Lower lobe of right lung (tissue), 2 donors: ENCODE data around the gene ENPP6. TPM values are rescaled to one million over a fixed set of nuclear protein-coding genes. Genes with fewer than 3 reads are reported as not detected.
A peak's percentile ranks its signal among the peaks of the same experiment; 100 is the strongest.

ENCODE experiments used
- ATAC-seq, 2 donors: fragments of 200-7000 bp; cut with Tn5 transposase; one replicate each; pipeline ENCODE4 v1.9.1; 2020 to 2022; ENCODE audit warnings: mild to moderate bottlenecking in 2 of 2, moderate library complexity in 2 of 2
- DNase-seq: peaks from one replicate; pipeline ENCODE4 v3.0.0-alpha.2; 2020
- H3K27ac ChIP-seq: fragments of 200-600 bp; one replicate; pipeline ENCODE4 v1.8.0; 2022
- H3K27me3 ChIP-seq: fragments of 200-600 bp; one replicate; pipeline ENCODE4 v1.8.0; 2022; ENCODE audit warnings: low read depth
- H3K36me3 ChIP-seq: fragments of 200-600 bp; one replicate; pipeline ENCODE4 v1.8.0; 2022; ENCODE audit warnings: mild to moderate bottlenecking
- H3K4me1 ChIP-seq: fragments of 200-600 bp; one replicate; pipeline ENCODE4 v1.8.0; 2022
- H3K4me3 ChIP-seq: fragments of 200-600 bp; one replicate; pipeline ENCODE4 v1.8.0; 2022; ENCODE audit warnings: mild to moderate bottlenecking
- H3K9me3 ChIP-seq: fragments of 200-600 bp; one replicate; pipeline ENCODE4 v1.8.0; 2022
- intact Hi-C: fragments of 100-400 bp; cut with DNase I; formaldehyde crosslinking; loops from one replicate; pipeline ENCODE4 v1.11.0; 2022
- total RNA-seq: library from RNA; stranded (reverse); fragmentation: NEBNext Ultra II Directional; extraction: Animal tissue kit (Norgen Biotek cat#: 25700); gene quantifications from one replicate; pipeline ENCODE4 v1.2.1, GENCODE V29; 2021
- TF ChIP-seq, protein P1 (sequence below): fragments of 200-600 bp; IDR thresholded peaks from one replicate; pipeline ENCODE4 v1.8.0; 2022; ENCODE audit warnings: antibody characterized with exemption, mild to moderate bottlenecking
- donor health status: DM: no; HTN: yes; CAD: no; lungs with severe emphysema.

ENPP6 gene
- total RNA-seq, 1 donor from 2014 or later: 0.74 TPM

- Histone ChIP-seq H3K9me3 (no peaks in the 10 kb centered on the region), H3K4me3 (no peak overlapping the region), H3K36me3 (no peaks in the 10 kb centered on the region), H3K4me1 (peaks cover 28% of the 10 kb centered on the region), H3K27ac (no peak overlapping the region), H3K27me3 (no peaks in the 10 kb centered on the region)
- DNase-seq (no peak), ATAC-seq (no peak)
- intact Hi-C loops: no loop called here
- TF ChIP-seq, protein P1, sequence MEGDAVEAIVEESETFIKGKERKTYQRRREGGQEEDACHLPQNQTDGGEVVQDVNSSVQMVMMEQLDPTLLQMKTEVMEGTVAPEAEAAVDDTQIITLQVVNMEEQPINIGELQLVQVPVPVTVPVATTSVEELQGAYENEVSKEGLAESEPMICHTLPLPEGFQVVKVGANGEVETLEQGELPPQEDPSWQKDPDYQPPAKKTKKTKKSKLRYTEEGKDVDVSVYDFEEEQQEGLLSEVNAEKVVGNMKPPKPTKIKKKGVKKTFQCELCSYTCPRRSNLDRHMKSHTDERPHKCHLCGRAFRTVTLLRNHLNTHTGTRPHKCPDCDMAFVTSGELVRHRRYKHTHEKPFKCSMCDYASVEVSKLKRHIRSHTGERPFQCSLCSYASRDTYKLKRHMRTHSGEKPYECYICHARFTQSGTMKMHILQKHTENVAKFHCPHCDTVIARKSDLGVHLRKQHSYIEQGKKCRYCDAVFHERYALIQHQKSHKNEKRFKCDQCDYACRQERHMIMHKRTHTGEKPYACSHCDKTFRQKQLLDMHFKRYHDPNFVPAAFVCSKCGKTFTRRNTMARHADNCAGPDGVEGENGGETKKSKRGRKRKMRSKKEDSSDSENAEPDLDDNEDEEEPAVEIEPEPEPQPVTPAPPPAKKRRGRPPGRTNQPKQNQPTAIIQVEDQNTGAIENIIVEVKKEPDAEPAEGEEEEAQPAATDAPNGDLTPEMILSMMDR: no peak
Measured at GRCh38 chr4:184153781-184154180, 63.9 kb downstream of the ENPP6 start.

DNA sequence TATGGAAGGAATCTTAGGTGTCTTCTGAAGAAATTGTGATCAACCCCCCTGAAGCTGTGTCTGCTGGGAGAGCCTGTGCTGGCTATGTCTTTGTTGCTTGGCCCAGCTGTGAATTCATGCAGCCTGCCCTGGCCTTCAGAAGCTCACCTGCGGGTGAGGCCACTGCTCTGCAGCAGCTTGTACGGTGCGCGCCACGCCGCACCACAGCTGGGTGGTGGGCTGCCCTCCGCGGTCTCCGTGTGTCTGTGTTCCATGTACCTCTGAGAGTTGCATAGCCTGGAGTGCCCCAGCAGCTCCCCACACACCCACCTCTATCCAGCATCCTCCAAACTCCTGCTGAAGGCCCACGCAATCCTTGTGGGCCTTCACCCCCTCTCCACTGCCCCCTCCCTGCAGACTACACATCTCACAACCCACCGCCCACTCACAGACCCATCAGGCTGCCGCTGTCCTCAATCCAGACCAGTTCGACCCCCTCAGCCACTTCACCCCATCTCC is 65.6 kb downstream of the ENPP6 start:
- H3K27ac ChIP-seq: no peak overlapping the region
- TF ChIP-seq, protein P1: no peak
- H3K9me3 ChIP-seq: no peaks in the 10 kb centered on the region
- intact Hi-C loops: no loop called here
- H3K4me1 ChIP-seq: peaks cover 33% of the 10 kb centered on the region
- DNase-seq: no peak
- ATAC-seq: no peak
- no peak overlapping the region for H3K4me3 ChIP-seq
- H3K27me3 ChIP-seq: no peaks in the 10 kb centered on the region
- no peaks in the 10 kb centered on the region for H3K36me3 ChIP-seq

DNA sequence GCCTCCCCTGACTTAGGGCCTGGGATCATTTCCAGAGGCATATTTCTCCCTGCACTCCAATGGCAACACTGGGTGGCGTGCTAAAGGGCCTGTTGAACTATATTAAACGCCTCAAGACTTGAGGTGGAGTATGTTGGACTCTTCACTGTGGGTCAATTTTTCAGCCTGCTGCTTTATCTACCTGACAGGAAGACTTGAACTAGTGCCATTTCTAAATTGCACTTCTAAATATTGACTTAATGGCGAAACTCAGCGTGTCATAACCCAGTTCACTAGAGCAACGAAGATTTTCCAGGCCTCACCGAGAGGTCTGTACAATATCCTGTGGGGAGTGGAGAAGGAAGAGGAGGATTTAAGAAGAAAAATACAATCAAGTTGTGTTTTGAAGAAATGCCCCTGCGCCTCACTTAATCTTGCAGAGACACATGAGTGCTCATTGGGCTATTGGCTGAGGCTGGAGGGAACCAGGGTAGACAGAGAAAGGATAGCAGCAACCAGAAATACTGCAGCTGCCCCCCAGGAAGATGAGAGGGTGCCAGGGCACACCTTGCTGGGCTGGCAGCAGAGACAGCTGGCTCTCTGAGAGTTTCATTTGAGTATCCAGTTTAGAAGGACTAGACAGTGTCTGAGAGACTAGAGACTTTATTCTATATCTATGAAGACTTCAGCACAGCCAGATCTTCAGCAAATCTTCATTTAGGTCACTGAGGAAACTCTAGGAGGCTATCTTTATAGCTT is 67.4 kb downstream of the ENPP6 start:
- no peaks in the 10 kb centered on the region for H3K27me3 ChIP-seq
- no peak for DNase-seq
- H3K4me1 ChIP-seq: peaks cover 22% of the 10 kb centered on the region
- H3K4me3 ChIP-seq: no peak overlapping the region
- TF ChIP-seq, protein P1: no peak
- H3K36me3 ChIP-seq: no peaks in the 10 kb centered on the region
- peak; percentile 83 to 88 for ATAC-seq
- H3K27ac ChIP-seq: peak overlapping the region; percentile 73
- H3K9me3 ChIP-seq: no peaks in the 10 kb centered on the region
- intact Hi-C loops: no loop called here

DNA sequence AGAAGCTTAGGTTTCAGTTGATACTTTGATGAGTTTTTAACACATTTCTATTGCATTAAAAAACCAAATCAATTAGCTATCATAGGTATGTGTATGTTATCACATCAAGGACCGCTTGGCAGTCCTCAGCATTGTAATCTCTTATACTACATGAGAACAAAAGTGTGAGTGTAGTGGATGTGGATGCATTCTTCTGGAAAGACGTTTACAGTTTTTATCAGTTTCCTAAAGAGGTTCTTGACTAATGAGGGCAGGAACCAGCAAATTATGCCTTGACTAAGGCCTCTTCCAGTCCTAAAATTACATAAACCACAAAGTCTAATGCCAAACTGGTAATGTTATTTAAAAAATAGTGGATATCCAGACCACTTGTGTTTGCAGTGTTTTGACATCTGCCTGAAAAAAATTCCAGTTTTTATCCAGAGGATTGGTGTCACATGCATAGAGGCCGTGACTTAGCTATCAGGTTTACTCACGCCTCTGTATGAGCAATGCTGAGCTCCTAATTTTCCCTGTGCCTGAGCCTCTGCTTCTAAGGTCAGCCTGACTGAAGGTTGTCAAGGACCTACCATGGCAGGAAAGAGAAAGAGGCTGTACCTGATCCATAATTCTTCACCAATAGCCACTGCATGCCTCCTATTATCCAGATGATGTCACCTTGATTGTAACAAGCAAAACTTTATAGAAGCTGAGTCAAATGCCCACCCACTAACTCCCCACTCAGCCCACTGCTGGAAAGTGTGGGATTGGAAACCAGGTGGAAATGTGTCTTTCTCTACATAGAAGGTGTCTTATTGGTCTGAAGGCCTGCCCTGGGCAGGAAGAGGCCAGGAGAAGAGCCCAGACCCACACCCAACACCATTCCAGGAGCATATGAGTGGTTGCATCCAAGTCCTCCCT is 68.7 kb downstream of the ENPP6 start:
- Histone ChIP-seq H3K27me3 (no peaks in the 10 kb centered on the region), H3K36me3 (no peaks in the 10 kb centered on the region), H3K4me3 (no peak overlapping the region), H3K9me3 (no peaks in the 10 kb centered on the region), H3K4me1 (peaks cover 22% of the 10 kb centered on the region), H3K27ac (no peak overlapping the region)
- TF ChIP-seq, protein P1: no peak
- DNase-seq (no peak), ATAC-seq (peak in 1 of 2 donors; percentile 20)
- intact Hi-C loops: no loop called here

- Histone ChIP-seq H3K27ac (no peak overlapping the region), H3K4me1 (peaks cover 22% of the 10 kb centered on the region), H3K36me3 (no peaks in the 10 kb centered on the region), H3K27me3 (no peaks in the 10 kb centered on the region), H3K4me3 (no peak overlapping the region), H3K9me3 (no peaks in the 10 kb centered on the region)
- TF ChIP-seq, protein P1: no peak
- DNase-seq (no peak), ATAC-seq (no peak)
- intact Hi-C loops: no loop called here
Measured at GRCh38 chr4:184147858-184148737, 69.6 kb downstream of the ENPP6 start.
